Uterus (tissue), 2 donors: ENCODE measurements around the gene C15orf61.

ENCODE experiments used
- CTCF ChIP-seq, 4 experiments: fragments of 200-600 bp in 2 of 4; fragments of 450-650 bp in 2 of 4; sonication (generic) in 2 of 4; IDR thresholded peaks; one replicate each; pipeline ENCODE4 v1.5.1; 2016 to 2019; ENCODE audit warnings: antibody characterized with exemption in 4 of 4, mild to moderate bottlenecking in 2 of 4, moderate library complexity in 1 of 4
- POLR2A ChIP-seq, 2 donors: fragments of 450-650 bp; IDR thresholded peaks; one replicate each; pipeline ENCODE4 v1.6.1; 2016; ENCODE audit warnings: antibody characterized with exemption in 2 of 2, mild to moderate bottlenecking in 1 of 2, moderate library complexity in 1 of 2

DNA sequence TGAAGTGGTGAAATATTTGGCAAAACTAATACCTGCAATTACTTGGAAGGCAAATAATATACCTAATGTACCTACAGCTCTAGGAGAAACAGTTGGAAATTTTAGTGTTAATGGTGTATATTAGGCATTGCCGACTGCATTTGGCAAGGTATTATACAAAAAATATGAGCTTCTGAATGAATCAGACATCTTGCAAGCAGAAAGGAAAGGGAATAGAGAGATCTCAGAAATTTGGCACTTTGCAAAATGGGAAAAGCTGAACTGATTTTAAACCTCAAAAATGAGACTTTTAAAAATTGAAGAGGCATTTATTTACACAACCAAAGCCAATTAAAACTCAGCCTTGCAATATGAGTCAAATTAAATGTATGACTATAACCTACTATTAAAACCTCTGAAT, 40.2 kb upstream of the C15orf61 start:
- TF ChIP-seq CTCF (IDR thresholded peaks at IDR 0.05) (no peak), POLR2A (IDR thresholded peaks at IDR 0.05) (no peak)
